Inflammatory macrophage (primary cell): ENCODE results near the gene OPN1SW.

Source experiments
- DNase-seq, 2 donors: peaks; one replicate each; pipeline ENCODE4 v3.0.0-alpha.2; 2020 to 2022

Gene OPN1SW

GRCh38 chr7:128731184-128731583, 44.4 kb downstream of the OPN1SW start:
- no peak for DNase-seq

GRCh38 chr7:128729494-128729893, 46.1 kb downstream of the OPN1SW start:
- DNase-seq: no peak

DNA sequence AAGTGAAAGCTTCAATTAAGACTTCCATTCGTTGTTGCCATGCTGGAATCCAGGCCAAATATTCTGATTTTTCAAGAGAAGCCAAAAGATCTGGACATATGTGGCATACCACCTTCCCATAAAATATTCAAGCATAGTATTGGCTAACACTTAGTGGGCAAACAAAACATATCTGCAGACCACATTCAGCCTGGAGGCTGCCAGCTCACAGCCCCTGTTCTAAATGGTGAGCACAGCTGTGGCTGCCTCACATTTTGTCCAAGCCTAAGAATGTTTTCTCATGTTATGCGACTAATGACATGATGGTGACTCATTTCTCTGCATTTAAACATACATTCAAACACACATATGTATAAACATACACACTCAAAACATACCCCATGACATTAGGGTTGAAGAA, 47.0 kb downstream of the OPN1SW start:
- DNase-seq: no peak

GRCh38 chr7:128727239-128727638, 48.4 kb downstream of the OPN1SW start:
- DNase-seq: no peak

GRCh38 chr7:128726737-128727072, 48.9 kb downstream of the OPN1SW start:
- no peak for DNase-seq

- DNase-seq: no peak
Measured at GRCh38 chr7:128726059-128726736, 49.4 kb downstream of the OPN1SW start.

- DNase-seq: no peak
Measured at GRCh38 chr7:128725531-128725930, 50.1 kb downstream of the OPN1SW start.

GRCh38 chr7:128724743-128725142, 50.9 kb downstream of the OPN1SW start:
- DNase-seq: no peak
